Tongue (tissue), 2 donors: ENCODE results near the gene GDF10. TPM values are rescaled to one million over a fixed set of nuclear protein-coding genes. Genes with fewer than 3 reads are reported as not detected.

Experiments used
- DNase-seq: peaks from one replicate; pipeline ENCODE4 v3.0.0-alpha.2; 2015
- total RNA-seq: library from RNA; depleted of rRNA; stranded (reverse); fragments of >200 nt; gene quantifications from one replicate; pipeline ENCODE4 v1.2.3, GENCODE V29; 2014

GDF10 gene, protein sequence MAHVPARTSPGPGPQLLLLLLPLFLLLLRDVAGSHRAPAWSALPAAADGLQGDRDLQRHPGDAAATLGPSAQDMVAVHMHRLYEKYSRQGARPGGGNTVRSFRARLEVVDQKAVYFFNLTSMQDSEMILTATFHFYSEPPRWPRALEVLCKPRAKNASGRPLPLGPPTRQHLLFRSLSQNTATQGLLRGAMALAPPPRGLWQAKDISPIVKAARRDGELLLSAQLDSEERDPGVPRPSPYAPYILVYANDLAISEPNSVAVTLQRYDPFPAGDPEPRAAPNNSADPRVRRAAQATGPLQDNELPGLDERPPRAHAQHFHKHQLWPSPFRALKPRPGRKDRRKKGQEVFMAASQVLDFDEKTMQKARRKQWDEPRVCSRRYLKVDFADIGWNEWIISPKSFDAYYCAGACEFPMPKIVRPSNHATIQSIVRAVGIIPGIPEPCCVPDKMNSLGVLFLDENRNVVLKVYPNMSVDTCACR
- total RNA-seq: 32.6 TPM

DNA sequence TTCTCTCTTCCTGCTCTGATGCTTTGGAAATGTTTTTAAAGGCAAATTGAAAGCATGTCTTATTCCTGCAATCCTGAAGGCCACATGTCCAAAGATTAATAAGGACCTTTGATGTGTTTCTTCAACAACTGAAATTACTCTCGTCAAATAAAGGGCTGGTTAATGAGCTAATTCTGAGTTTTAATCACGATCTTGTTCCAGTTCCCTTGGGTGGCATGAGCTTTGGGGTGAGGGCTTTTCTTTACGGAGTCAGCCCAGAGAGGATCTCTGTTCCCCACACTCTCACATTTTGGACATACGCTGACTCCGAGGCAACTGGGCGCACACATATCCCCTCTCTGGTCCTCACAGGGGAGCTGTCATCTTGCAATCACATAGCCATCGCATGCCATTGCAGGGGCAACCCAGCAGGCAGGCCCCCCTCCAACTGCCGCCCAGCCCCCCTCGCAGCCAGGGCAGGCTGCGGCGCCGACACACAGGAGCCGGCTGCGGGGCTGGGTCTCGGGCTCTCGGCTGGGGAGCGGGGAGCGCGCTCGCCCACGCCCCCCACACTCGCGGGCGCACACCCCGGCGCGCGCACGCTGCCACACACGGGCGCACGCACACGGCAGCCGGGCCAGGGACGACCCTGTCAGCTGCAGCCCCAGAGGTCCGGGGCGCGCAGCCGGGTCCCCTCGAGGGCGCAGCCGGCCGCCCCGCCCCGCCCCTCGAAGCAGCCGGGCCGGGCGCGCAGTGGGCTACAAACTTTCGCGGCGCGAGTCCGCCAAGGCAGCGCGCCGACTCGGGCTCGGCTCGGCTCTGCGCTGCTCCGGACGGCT lies at the start of gene GDF10:
Gene GDF10 (plus strand): TSS at position 587 of the 818 bp plus-strand sequence. CDS start 455 bp downstream, outside the sequence.
- peak; percentile 36 for DNase-seq

DNA sequence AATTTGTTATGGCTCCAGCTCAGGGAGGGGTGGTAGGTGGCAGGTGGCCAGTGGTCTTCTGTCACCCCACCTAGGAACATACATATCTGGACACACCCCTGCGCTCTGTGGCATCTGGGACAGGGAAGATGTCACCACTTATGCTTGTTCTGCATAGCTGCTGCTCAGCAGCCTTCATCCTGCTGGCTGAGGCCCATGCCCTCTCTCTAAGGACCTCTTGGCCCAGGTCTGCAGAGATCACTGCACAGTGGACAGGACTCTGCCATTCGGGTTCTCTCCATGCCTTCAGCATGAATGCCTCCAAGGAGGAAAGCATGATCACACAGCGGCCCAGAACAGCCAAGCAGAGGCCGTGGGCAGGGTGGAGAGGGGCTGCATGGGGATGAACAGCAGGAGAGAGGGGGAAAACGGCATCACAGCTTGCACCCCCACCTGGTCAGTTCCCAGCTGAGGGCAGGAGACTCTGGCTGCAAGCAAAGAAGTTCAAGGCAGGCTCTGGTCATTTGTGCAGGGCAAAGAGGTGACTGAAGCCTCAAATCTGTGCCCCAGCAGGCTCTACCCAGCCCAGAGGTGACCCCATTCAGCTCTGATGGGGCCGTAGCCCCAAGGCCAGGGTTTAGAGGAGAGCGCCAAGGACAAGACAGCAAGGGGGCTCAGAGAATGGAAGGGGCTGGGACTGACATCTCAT lies 47.8 kb upstream of the GDF10 start:
- no peak for DNase-seq

DNA sequence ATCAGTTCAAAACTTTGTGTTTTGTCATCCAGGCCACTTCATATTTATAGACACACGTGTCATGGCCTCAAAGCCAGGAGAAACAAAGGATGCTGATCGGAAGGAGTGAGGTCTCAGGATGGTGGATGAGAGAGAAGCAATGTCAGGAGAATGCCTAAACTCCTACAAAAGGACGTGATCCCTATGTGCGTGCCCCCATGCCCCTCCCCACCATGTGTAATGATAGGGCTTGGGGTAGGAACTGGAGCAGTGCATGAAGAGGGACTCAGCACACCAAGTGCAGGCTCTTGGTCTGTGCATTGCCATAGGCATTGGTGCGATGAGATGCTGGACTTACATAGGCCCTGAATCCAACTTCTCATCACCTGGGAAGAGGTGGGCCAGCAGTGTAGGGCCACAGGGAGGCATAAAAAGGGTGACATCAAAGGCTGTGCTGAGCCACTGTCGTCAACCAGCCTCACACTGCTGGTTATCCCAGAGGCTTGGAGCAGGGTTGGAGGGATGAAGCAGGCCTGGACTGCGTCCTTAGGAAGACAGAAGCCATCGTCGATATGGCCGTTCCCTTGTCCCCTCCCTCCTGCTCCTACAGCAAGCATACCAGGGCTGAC lies 46.9 kb upstream of the GDF10 start:
- DNase-seq: no peak

- DNase-seq: peak; percentile 45
These were observed 46.2 kb upstream of the GDF10 start for GRCh38 chr10:47253651-47254375.

DNA sequence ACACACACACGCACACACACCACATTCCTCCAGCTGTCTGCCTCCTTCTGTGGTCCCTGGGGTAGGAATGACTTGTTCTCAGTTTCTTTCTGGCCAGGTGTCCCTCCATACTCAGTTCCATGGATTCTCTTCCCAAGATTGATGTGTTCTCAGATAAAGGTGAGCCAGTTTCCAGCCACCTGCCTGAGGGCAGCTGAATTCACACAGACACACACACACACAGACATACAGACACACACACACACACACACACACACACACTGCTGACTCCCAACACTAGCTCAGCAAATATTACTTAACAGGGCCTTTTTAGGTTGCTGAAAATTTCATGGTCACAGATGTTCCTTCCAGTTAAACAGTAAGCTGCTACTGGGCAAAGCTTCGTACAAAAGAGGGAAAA lies 45.4 kb upstream of the GDF10 start:
- peak; percentile 39 for DNase-seq

DNA sequence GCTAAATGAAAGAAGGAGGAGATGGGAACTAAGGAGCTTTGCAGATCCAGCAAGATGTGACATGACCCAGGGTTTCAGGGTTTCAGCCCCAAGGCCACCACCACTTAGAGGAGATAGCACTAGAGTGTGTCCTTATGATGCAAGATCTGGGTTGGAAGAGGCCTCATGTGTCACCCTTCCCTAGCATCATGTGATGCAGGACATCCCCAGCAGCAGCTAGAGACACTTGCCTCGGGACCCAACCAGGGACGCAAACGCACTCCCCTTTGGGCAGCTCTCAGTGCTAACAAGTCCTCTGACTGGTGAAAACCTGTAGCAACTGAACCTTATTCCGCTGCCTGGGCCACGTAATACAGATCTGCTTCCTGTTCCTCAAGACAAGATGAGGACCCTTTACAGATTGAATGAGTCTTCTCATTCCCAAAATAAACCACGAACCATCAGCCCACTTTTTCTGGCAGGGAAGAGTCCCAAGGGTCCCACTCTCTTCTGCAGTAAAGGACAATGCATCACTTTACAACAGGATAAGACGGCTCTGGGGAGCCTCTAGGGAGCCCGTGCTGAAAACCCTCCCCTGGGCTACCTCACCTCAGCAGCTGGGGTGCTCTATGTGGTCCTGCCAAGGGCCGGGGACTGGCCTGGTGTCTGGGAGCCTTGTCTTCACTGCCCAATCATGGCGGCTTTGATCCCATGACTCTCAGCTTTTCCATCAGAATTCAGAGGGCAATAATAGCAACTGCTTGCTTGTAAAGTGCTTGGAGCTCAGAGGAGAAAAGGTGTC lies 44.8 kb upstream of the GDF10 start:
- DNase-seq: peak; percentile 34

DNA sequence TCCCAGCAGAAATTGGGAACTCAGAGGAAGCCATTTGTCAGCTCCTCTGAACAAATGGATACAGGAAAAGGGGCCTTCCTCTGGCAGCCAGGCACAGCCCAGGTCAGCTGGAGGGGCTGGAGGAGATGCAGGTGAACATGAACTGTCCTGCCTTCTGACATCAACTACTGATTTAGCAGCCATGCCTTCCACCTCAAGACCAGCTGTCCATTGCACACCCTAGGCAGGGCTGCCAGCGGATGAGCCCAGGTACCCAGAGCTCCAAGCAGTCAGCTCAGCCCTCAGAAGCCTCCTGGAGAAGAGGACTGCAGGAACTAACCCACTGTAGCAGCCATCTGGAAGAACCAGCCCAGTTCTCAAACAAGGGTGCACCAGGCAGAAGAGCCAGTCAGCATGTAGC lies 44.1 kb upstream of the GDF10 start:
- no peak for DNase-seq

DNA sequence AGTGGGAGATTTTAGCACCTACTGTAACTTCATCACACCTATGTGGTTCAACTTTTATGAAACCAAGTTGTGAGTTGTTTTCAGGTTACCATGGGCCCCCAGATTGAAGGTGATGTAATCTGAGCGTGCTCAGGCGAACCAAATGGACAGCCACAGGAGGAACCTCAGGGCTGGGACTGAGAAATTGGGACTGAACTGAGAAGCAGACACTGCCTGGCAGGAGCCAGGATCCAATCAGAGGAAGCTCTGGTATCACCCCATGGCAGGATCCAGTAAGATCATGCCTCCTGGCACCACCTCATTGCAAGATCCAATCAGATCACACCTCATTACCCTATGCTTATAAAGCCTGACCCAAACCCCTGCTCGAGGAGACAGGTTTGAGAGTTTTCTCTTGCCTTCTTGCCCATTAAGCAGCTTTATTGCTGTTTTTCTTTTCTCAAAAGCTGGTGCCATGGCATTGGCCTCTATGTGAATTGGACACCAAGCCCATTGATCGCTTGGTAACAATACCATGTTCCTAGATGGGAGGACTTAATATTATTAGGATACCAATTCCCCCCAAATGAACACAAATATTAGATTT lies 43.2 kb upstream of the GDF10 start:
- DNase-seq: no peak

DNA sequence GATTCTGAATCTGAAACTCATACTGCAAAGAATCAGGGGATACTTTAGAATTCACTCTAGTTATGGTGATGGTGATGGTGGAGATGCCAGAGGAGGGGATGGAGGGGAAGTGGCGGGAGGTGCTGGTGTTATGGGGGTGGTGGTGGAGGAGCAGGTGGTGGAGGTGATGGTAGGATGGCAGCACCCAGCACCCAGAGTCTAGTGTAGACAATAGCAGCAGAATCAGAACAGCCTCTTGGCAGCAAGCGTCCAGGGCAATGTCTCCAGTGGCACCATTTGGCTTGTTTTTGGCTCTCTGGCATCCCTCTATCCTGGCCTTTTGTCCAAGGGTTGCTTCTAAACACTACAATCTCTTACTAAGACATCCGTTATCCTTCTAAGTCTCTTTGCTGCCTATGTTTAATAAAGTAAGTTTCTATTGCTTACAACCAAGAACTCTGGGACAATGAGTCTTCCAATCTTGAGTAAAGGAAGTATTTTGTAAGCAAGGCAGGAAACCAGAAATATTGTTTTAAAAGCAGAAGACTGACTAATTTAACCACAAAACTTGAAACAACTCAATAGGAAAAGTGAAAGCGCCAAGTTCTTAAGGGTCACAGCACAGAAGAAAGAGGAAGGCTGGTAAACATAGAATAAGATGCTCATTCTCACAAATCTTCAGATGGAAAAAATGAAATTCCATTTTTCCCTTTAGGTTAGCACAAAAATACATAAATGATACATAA lies 42.4 kb upstream of the GDF10 start:
- no peak for DNase-seq

DNA sequence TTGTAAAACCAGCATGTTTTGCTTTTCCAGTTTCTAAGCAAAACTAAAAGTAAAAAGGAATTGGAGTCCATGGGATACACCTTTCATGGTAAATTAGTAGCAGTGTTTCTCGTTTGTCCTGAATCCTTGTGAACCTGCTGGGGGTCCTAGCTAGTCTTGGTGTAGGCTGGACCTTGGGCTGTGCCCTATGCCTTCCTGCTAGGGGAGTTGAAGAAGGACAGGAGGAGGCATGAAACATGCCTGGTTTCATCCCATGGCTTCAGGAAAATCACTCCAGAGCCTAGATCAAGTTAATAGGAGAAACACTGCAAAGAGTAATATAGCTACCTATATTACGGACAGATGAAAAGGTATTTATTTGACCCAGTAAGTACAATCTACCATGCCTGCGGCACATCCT lies 41.1 kb upstream of the GDF10 start:
- DNase-seq: no peak

DNA sequence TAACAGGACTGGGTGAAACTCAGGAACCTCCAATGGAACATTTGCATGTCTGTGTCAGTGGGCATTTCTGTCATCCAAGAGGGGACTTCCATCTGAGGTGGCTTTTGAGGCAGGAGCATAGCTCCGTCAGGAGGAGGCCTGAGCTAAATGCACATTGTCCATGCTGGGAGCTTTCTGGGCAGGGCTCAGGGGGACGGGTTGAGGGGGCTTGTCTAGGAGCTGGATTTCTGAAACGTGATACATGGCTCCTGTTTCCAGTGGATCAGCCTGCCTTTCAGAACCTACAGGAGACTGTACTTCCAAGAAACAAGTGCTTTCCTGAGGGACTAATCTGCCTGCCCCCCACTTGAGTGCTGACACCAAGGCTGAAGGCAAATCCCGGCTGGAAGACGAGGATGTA lies 40.5 kb upstream of the GDF10 start:
- DNase-seq: no peak

- no peak for DNase-seq
These were observed 39.4 kb upstream of the GDF10 start for GRCh38 chr10:47260505-47261111.

DNA sequence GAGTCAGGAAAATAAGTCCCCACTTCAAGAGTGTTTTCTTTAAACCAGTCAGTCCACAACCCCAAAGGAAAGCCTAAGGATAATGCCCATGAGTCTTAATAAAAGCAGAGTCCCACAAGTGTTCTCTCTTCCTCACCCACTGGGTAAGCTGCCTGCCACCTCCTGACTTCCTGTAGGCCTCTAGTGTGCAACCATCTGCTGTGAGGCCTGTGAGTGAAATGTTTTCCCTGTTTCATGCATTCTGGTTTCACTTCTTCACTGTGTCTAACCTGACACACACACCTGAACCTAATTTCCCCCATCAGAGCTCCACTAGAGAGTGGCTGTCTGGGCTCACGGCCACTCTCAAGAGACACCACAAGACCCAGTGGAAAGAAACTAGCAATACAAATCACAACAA lies 38.9 kb upstream of the GDF10 start:
- no peak for DNase-seq

DNA sequence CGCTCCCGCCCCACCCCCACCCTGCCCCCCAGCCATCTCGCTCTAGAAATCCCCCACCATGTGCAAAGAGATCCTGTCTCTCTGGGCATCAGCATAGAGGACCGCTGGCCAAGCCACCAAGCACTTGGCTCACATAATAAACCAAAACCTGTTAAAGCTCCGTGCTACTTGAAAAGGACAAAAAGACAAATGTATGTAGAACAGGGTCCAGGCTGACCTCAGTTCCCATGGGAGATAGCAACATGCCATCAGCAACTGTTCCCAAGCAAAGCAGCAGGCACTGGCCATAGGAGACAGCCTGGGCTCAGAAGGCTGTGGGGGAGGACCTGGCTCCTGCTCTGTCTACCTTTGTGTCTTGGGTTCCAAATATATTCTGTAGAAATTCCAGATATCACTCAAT lies 38.4 kb upstream of the GDF10 start:
- DNase-seq: no peak

DNA sequence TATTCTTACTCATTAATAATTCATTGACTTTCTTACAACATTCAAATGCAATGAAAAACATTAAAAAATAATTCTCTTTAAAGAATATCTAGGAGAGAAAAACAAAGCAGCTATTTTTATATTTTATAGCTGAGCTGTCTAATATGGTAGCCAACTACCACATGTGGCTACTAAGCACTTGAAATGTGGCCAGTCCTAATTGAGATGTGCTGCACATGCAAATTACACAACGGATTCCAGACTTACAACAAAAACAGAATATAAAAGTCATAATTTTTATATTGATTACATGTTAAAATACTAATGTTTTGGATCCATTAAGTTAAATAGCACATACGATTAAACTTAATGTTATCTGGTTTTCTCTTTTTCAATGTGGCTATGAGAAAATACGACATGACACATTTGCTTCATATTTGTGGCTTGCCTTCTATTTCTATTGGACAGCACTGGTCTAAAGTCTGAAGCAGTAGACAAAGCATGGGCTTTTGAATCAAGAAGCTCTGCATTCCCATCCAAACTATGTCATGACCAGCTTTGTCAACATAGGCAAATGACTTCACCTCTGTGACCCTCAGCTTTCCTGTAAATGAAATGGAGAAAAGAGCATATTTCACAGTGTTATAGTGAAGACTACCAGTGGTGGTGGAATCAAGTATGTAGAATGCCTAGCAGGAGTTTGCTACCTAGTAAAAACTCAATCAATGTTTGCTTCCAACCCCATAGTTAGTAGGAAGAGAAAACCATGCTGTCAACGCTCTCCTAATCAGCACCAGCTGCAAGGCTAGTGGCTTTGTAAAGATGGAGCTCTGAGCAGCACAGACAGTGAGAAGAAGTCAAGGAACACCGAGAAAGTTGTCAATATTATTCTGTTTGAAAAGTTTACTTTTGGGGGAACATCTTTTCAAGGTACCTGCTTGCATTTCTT lies 37.1 kb upstream of the GDF10 start:
- DNase-seq: no peak

- no peak for DNase-seq
These were observed 35.2 kb upstream of the GDF10 start for GRCh38 chr10:47264797-47265281.

DNA sequence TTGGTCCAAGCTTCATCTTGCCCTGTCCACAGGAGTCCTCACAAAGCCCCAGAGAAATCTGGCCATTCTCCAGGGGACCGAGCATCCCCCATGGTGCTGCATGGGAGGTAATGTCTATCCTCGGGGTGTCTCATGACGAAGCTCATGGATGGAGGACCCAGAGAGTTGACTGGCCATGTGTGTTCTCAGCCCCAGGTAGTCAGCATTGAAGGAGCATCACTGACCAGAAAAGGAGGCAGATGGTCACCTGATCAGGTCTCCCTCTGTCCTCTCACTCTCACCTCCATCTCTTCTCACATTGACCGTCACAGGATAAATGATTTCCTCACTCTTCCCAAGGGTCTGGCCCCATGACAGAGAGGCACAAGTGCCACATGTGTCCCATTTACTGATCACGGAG lies 33.4 kb upstream of the GDF10 start:
- no peak for DNase-seq

- DNase-seq: no peak
These were observed 31.3 kb upstream of the GDF10 start for GRCh38 chr10:47268696-47269095.
